GM19025 (cell line): Measurements from ENCODE around the gene ZNF212.
"Not testable (repeated sequence)": the region's sequence is repeated elsewhere in the genome, so short reads cannot be mapped to it uniquely, and the experiment has no call there.

ENCODE experiments used
- ATAC-seq: cut with Tn5 transposase; IDR thresholded peaks from one replicate; pipeline ENCODE4 v1.9.1; 2021; ENCODE audit warnings: mild to moderate bottlenecking, low read depth, moderate library complexity; ENCODE audit not compliant: unreplicated experiment

ZNF212 gene

GRCh38 chr7:149218469-149219420, 20.7 kb upstream of the ZNF212 start:
- ATAC-seq = no peak

DNA sequence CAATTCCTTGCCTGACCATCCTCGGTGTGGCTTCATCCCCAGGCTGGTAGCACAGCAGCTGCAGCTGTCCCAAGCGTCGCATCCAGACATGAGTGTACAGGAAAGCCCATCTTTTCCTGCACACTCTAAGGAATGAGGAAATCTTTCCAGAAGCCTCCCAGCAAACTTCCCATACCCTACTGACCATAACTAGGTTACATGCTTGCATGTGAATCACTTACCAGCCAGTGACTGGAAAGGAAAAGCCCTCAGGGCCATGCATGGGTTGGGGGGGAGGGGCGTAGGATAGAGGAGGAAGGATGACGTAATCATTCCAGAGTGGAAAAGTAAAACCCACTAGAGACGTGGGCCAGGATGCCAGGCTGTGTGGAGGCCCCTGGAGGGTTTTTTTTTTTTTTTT, 18.9 kb upstream of the ZNF212 start:
- no peak for ATAC-seq

- no peak for ATAC-seq
These were observed 16.3 kb upstream of the ZNF212 start for GRCh38 chr7:149223176-149223575.

GRCh38 chr7:149223761-149224160, 15.7 kb upstream of the ZNF212 start:
- no peak for ATAC-seq

DNA sequence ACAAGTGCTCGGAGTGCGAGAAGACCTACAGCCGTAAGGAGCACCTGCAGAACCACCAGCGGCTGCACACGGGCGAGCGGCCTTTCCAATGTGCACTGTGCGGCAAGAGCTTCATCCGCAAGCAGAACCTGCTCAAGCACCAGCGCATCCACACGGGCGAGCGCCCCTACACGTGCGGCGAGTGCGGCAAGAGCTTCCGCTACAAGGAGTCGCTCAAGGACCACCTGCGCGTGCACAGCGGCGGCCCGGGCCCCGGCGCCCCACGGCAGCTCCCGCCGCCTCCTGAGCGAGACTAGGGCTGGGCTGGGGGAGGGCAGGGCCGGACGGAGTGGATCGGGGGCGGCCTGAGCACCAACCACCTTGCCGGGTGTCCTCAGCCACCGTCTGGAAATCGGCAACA, 15.1 kb upstream of the ZNF212 start:
- ATAC-seq = no peak

- no peak for ATAC-seq
These were observed 14.3 kb upstream of the ZNF212 start for GRCh38 chr7:149225106-149225505.

- ATAC-seq = no peak
These were observed 13.8 kb upstream of the ZNF212 start for GRCh38 chr7:149225656-149226055.

DNA sequence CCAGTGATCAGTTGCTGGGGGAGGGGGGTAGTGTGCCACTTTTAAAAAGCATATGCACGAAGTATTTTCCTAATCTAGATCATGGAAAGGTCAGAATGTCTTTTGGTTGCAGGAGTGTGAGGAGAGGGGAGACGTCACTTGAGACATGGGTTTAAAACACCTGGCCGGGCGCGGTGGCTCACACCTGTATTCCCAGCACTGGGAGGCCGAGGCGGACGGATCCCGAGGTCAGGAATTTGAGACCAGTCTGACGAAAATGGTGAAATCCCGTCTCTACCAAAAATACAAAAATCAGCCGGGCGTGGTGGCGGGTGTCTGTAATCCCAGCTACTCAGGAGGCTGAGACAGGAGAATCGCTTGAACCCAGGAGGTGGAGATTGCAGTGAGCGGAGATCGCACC, 13.1 kb upstream of the ZNF212 start:
- ATAC-seq = not testable (repeated sequence)

- no peak for ATAC-seq
These were observed 12.5 kb upstream of the ZNF212 start for GRCh38 chr7:149226840-149227494.

DNA sequence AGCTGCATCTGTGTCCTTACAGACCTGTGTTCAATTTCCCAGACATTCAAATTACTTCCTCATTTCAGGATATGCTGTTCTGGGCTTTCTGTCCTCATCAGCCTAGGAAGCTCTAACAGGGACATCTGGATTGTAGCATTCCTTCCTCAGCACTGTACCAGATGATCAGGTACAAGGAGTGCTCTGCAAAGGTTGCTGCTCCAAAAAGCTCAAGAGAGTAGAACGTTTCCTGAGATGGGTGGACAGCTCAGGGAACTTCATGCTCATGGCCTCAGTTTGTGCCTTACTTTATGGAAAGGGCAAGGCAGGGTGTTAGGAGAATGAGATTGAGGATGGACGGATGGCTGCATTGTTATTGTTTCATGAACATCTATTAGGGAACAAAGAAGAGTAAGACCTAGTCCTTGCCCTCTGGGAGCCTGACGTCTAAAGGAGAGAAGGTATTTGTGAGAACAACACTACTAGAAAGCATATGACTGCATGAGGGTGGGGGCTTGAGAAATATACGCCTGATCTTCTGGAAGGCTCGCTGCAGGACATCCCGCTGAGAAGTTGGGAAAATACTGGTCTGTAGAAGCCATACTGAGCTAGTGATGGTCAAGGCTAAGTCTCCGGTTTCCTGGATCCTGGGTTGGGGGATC, 10.5 kb upstream of the ZNF212 start:
- ATAC-seq = no peak

GRCh38 chr7:149229526-149229925, 9.9 kb upstream of the ZNF212 start:
- no peak for ATAC-seq

DNA sequence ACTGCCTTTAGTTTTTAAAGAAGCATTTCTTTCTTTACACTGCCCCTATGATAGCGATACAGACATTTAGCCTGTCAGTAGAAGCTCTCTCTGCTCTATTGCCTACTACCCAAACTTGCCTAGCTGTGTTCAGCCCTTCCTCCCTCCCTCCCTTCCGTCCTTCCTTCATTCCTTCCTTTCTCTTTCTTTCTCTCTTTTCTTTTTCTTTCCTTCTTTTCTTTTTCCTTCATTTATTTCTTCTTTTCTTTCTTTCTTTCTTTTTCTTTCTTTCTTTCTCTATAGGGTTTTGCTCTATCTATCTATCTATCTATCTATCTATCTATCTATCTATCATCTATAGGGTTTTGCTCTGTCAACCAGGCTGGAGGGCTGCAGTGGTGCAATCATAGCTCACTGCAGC, 7.1 kb upstream of the ZNF212 start:
- no peak for ATAC-seq

- not testable (repeated sequence) for ATAC-seq
These were observed 5.7 kb upstream of the ZNF212 start for GRCh38 chr7:149233655-149234204.

GRCh38 chr7:149237502-149237901, 1.9 kb upstream of the ZNF212 start:
- ATAC-seq = no peak

DNA sequence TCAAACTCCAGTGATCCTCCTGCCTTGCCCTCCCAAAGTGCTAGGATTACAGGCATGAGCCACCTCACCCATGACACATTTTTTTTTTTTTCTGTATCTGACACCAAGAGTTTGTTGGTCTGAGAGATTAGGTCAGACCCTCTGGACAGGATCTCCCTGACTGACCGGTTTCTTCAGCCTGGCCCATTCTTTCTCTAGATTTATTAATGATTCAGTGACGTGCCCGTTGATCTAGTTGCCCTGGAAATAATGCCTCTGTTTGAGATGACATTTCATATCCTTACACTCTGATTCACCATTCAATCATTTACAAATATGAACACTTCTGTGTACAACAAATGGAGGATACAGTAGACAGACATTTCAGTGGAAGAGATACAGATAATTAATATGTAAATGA, 1.4 kb upstream of the ZNF212 start:
- no peak for ATAC-seq

- no peak for ATAC-seq
These were observed 1.2 kb downstream of the ZNF212 start for GRCh38 chr7:149240637-149241036.

GRCh38 chr7:149241696-149242095, 2.2 kb downstream of the ZNF212 start:
- no peak for ATAC-seq

- no peak for ATAC-seq
These were observed 5.8 kb downstream of the ZNF212 start for GRCh38 chr7:149245244-149245643.

DNA sequence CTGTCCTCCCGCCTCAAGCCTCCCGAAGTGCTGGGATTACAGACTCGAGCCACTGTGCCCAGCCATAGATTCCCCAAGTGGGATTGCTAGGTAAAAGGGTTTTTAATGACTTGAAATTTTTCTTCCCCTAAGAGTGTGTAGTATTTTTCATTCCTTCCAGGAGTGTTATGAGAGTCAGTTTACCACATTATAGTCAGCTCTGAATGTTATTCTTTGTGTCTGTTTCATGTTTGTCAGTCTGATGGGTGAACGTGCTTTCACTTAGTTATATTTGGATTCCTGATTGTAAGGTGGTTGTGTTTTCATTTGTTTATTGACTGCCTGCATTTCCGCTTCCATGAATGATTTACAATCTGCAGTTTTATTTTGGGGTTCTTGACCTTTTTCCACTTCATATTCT, 6.3 kb downstream of the ZNF212 start:
- no peak for ATAC-seq

- no peak for ATAC-seq
These were observed 9.3 kb downstream of the ZNF212 start for GRCh38 chr7:149248777-149249176.

GRCh38 chr7:149250151-149250550, 10.7 kb downstream of the ZNF212 start:
- ATAC-seq = not testable (repeated sequence)
